ENCODE data around the gene ZDHHC19.
A peak's percentile ranks its signal among the peaks of the same experiment; 100 is the strongest.
"Not testable (repeated sequence)": the region's sequence is repeated elsewhere in the genome, so short reads cannot be mapped to it uniquely, and the experiment has no call there.

The ZDHHC19 gene

GRCh38 chr3:196222876-196223595, 11.8 kb upstream of the ZDHHC19 start:
- no peak for DNase-seq

GRCh38 chr3:196220991-196221390, 9.8 kb upstream of the ZDHHC19 start:
- DNase-seq = no peak

DNA sequence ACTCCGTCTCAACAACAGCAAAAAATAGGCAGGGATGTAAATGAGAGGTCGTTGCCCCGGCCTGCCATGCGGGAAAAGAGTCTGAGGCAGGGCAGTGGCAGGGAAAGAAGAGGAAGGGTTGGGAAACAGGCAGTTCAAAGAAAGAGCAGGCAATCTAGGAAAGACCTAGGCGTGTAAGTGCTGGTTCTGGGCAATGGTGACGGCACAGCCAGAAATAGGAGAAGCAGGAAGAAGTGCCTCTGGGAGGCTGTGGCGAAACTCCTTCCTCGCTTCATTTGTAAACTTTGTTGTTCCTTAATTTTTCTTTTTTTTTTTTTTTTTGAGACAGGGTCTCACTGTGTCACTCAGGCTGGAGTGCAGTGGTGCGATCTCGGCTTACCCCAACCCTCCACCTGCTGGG, 9.4 kb upstream of the ZDHHC19 start:
- DNase-seq = no peak

GRCh38 chr3:196219970-196220311, 8.7 kb upstream of the ZDHHC19 start:
- DNase-seq = no peak

GRCh38 chr3:196219194-196219969, 8.2 kb upstream of the ZDHHC19 start:
- DNase-seq = peak; percentile 66

DNA sequence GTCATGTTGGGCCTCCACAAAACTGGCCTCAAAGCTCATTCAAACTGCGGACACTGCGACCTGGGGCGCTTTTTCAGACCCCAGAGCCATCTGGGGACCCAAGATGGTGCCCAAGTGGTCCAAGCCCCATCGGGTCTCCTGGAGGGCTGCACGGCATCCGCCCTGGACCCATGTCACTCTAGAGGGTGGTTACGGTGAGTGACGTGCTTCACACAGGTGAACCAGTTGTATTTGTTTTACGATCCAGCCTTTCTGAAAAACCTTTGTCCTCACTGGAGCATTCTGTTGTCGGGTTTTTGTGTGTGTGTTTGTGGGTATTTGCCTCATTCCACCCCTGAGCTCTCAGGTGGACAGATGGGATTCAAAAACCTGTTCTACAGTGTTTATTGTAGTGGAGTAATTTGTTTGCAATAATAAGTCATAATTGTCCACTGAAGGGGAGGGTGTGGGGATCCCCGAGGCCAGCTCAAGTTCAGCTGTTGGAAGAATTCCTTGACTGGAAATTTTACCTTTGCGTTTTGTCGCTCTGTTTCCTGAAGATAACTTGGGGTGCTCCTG, 7.0 kb upstream of the ZDHHC19 start:
- DNase-seq = no peak

- DNase-seq = no peak
Observed at GRCh38 chr3:196217307-196218154, 6.3 kb upstream of the ZDHHC19 start.

GRCh38 chr3:196216681-196217211, 5.5 kb upstream of the ZDHHC19 start:
- DNase-seq = no peak

DNA sequence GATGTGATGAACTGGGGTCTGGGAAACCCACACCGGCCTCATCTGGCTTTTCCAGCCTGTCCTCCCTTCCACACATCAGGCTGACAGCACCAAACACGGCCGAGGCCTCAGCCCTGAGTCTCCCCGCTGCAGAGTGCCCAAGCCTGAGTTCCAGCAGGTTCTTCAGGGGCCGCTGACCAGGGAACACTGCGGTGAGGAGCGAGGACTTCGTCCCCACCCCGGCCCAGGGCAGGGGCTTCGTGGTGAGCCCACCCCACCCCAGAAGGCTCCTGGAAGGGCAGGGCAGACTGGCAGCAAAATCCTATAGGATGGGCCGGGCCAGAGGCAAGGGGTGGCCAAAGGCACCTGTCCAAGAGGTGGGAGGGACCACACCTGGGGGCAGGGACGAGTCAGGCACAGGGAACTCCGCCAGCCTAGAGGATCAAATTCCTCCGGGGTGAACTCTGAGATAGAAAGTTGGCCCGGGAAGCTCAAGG, 4.9 kb upstream of the ZDHHC19 start, which contains the start of gene SLC51A:
Gene SLC51A, plus strand, starts transcription at position 446 of the 476 bp plus-strand sequence. CDS start 179 bp downstream, outside the sequence.
- no peak for DNase-seq

- no peak for DNase-seq
Observed at GRCh38 chr3:196215493-196216020, 4.4 kb upstream of the ZDHHC19 start.

DNA sequence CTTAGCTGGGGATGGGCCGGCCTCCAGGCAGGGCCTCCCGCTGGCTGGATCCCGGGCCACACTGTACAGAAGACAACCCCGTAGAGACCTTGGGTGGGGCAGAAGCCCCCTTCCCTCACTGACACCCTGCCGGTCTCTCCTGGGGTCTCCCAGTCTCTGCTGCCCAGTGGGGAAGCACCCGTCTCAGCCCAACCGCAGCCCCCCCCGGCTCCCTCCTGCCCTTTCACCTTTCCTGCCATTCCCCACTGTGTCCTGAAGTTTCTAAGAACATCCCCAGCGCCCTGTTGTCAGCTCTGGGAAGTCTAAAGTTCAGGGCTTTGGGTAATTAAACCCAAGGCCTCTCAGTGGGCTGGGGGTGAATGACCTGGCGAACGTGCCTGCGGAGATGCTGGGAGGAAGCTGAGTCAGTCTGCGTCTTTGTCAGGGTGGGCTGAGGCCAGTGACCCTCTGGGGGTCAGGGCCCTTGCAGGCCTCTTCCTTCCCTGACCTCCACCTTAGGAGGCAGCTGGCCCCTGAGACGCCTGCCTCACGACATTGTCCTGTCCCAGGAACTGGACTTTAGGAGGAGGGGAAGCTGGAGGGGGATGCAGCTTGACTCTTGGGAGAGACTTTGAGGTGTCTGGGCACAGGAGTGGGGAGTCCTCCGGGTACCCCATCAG, 3.7 kb upstream of the ZDHHC19 start:
- DNase-seq = no peak

DNA sequence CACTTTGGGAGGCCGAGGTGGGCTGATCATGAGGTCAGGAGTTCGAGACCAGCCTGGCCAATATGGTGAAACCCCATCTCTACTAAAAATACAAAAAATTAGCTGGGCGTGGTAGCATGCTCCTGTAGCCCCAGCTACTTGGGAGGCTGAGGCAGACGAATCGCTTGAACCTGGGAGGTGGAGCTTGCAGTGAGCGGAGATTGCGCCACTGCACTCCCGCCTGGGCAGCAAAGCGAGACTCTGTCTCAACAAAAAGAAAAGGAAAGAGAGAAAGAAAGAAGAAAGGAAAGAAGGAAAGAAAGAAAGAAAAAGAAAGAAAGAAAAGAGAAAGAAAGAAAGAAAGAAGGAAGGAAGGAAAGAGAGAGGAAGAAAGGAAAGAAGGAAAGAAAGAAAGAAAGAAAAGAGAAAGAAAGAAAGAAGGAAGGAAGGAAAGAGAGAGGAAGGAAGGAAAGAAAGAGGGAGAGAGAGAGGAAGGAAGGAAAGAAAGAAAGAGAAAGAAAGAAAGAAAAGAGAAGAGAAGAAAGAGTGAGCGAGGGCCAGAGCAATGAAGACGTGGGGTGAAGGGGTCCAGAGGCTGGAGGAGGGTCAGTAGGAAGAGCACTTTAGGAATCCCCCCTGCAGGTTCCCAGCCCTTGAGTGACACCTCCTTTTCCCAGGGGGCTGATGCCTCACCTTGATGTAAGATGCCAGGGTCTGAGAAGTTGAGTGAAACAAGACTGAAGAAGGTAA, 1.1 kb downstream of the ZDHHC19 start:
- DNase-seq = not testable (repeated sequence)

DNA sequence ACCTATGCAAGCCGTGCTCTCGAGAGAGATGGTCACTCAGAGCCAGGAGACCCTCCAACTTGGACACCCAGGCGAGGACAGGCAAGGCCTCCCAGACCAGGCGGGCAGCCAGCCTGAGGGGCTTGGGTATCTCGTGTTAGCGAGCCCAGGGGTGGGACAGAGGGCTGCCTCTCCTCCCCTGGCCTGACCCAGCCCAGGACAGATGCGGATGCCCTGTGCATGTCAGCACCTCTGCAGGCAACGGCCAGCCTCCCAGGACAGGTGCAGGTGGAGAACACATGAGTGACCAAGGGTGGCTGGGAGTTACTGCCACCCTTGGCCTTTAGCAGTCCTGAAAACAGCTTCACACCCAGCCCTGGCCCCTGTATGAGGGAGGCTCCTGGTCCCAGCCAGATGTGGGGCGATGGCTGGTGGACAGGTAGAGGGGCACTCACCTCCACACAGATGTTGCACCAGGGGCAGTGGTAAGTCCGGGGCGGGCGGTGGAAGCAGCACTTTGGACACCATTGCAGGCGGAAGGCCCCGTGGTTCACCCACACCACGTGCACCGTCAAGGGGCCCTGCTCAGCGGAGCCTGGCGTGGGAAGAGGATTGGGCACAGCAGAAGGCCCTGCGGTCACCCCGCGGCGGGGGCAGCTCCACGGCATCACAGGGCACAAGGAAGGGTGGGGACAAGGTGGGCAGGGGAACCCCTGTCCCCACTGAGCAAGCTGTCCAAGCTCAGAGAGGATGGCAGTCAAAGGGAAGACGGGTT, 2.1 kb downstream of the ZDHHC19 start:
- DNase-seq = no peak

- peak; percentile 33 for DNase-seq
Observed at GRCh38 chr3:196207833-196208607, 3.2 kb downstream of the ZDHHC19 start.

- no peak for DNase-seq
Observed at GRCh38 chr3:196207159-196207832, 3.9 kb downstream of the ZDHHC19 start.

DNA sequence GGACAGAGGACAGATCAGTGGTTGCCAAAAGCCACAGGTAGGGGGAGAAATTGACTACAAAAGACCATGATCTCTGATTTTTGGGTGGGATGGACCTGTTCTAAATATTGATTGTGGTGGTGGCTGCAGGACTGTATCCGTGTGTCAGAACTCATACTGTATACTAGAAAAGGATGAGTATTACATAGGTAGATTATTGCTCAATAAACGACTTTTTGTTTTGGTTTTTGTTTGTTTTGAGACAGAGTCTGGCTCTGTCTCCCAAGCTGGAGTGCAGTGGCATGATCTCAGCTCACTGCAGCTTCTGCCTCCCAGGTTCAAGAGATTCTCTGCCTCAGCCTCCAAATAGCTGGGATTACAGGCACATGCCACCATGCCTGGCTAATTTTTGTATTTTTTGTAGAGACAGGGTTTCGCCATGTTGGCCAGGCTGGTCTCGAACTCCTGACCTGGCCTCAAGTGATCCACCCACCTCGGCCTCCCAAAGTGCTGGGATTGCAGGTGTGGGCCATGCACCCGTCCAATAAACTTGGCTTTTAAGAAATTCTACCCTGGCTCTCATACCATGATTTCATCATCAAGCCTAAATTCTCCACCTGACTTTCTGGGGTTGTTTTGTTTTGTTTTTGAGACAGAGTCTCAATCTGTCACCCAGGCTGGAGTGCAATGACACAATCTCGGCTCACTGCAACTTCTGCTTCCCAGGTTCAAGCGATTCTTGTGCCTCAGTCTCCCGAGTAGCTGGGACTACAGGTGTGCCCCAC, 5.6 kb downstream of the ZDHHC19 start:
- DNase-seq = not testable (repeated sequence)

GRCh38 chr3:196203846-196204245, 7.4 kb downstream of the ZDHHC19 start:
- DNase-seq = no peak

DNA sequence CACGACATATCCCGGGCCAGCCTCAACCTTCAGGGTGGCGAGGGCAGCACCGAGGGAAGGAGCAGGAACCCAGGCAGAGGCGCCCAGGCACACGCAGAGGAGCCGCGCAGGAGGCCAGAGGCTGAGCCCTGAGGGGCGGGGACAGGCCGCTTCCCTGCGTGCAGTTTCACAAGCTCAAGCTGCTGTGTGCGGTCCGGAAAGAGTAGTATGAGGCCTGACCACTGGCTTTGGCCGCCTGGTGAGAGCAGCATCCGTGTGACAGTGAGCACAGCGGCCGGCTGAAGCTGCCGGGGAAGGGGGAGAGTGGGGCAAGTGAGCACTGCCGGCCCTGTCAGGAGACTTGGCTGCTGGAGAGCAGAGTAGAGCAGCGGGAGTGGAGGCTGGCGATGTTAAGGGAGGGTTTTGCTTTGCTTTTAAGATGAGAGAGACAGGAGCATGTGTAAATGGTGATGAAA, 8.7 kb downstream of the ZDHHC19 start:
- peak; percentile 62 for DNase-seq

Data from eye (tissue), 1 donor.